HG03025 (cell line): ENCODE data around the gene WHAMM.
"Not testable (repeated sequence)": the region's sequence is repeated elsewhere in the genome, so short reads cannot be mapped to it uniquely, and the experiment has no call there.

Source experiments
- ATAC-seq: cut with Tn5 transposase; IDR thresholded peaks from one replicate; pipeline ENCODE4 v1.9.1; 2021; ENCODE audit warnings: mild to moderate bottlenecking, moderate library complexity; ENCODE audit not compliant: unreplicated experiment, low FRiP score

WHAMM gene, protein sequence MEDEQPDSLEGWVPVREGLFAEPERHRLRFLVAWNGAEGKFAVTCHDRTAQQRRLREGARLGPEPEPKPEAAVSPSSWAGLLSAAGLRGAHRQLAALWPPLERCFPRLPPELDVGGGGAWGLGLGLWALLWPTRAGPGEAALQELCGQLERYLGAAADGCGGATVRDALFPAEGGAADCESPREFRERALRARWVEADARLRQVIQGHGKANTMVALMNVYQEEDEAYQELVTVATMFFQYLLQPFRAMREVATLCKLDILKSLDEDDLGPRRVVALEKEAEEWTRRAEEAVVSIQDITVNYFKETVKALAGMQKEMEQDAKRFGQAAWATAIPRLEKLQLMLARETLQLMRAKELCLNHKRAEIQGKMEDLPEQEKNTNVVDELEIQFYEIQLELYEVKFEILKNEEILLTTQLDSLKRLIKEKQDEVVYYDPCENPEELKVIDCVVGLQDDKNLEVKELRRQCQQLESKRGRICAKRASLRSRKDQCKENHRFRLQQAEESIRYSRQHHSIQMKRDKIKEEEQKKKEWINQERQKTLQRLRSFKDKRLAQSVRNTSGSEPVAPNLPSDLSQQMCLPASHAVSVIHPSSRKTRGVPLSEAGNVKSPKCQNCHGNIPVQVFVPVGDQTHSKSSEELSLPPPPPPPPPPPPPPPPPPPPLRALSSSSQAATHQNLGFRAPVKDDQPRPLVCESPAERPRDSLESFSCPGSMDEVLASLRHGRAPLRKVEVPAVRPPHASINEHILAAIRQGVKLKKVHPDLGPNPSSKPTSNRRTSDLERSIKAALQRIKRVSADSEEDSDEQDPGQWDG

DNA sequence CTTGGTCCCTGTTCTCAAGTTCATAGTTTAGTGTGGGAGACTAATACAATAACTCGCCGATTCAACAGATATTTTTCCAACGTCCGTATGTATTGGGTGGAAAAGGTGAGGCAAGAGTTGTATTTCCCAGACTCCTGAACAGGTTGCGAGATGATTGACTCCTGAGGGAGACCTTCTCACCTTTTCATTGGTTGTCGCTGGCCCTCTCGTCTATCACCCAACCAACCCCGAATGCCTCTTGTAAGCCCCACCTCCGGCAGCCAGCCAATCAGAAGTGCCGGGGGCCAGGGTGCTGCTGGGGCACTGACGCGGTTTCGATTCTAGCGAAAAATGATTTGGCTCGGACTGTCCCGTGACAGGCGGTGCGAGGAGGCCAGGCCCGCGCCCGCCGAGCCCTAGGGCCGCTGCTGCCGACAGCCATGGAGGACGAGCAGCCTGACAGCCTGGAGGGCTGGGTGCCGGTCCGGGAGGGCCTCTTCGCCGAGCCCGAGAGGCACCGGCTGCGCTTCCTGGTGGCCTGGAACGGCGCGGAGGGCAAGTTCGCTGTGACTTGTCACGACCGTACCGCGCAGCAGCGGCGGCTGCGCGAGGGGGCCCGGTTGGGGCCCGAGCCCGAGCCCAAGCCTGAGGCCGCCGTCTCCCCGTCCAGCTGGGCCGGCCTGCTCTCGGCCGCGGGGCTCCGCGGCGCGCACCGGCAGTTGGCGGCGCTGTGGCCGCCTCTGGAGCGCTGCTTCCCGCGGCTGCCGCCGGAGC lies at the start of gene WHAMM:
Gene WHAMM (plus strand): TSS at position 321 of the 753 bp plus-strand sequence. CDS start 99 bp downstream, at position 420.
- ATAC-seq = peak; percentile 88

DNA sequence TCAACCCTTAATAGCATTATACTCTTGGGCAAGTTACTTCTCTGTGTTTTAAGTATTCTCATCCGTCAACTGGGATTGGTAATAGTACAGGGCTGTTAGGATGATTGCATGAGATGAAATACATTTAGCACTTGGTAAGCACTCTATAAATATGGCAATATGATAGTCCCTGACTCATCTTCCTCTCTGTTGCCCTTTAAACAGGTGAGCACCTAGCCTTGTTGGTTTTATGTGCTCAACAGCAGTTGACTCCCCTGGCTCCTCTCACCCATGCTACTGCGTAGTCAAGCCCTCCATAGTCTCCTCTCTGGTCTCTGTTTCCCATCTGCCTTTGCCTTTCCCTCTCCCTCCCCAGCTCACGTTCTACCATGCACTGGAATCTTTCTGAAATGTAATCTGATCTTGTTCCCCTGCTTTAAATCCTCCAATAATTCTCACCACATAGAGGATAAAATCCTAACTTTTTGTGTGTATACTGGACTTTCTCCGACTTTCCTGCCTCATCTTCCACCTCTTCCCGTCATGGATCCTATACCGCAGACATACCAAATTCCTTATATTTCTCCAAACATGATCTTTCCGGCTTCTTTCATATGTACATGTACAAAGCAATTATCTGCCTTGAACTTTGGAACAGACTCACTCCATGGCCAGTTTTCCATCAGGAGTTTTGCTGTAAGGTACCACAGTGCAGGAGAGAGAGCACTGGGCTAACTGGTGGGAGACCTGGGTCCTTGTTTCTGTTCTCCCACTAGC lies 45.9 kb upstream of the WHAMM start:
- no peak for ATAC-seq

DNA sequence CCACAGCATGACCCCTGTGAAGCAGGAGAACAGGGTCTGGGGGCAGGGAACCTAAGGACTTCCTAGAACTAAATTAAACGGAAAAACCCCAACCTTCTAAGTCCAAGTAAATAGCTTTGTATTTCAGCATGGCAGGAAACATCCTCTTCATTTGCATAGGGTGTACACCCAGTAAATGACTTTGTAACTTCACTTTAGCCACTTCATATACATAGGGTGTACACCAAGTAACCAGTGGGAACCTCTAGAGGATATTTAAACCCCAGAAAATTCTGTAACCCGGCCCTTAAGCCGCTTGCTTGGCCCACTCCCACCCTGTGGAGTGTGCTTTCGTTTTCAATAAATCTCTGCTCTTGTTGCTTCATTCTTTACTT lies 45.3 kb upstream of the WHAMM start:
- ATAC-seq = no peak

DNA sequence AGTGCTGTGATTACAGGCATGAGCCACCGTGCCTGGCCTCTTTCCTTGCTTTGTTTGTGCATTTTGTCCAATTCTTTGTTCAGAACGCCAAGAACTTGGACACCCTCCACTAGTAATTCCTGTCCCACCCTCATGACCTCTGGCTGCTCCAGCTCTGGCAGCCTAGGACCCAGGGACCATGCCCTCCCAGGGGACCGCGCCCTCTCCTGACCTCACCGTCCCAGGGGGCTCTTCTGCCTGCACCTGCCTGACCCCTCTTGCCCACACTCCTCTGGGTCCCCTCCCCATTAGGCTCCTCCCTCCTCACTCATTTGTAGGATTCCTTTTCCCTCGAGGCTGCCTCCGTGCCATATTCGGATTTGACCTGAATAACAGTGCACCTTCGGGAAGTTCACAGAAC lies 44.7 kb upstream of the WHAMM start:
- ATAC-seq = no peak

DNA sequence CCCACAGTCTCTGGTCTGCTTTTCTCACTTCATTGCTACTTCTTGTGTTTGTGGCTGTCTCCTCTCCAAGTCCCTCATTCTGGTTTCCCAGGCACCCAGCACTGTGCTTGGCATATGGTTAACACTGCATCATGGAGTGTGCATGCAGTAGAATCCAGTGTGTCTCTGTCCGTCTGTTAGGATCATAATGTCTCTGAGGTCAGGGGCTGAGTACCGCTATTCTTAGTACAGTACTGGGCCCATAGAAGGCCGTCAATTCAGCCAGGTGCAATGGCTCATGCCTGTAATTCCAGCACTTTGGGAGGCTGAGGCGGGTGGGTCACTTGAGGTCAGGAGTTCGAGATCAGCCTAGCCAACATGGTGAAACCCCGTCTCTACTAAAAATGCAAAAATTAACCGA lies 43.2 kb upstream of the WHAMM start:
- not testable (repeated sequence) for ATAC-seq

DNA sequence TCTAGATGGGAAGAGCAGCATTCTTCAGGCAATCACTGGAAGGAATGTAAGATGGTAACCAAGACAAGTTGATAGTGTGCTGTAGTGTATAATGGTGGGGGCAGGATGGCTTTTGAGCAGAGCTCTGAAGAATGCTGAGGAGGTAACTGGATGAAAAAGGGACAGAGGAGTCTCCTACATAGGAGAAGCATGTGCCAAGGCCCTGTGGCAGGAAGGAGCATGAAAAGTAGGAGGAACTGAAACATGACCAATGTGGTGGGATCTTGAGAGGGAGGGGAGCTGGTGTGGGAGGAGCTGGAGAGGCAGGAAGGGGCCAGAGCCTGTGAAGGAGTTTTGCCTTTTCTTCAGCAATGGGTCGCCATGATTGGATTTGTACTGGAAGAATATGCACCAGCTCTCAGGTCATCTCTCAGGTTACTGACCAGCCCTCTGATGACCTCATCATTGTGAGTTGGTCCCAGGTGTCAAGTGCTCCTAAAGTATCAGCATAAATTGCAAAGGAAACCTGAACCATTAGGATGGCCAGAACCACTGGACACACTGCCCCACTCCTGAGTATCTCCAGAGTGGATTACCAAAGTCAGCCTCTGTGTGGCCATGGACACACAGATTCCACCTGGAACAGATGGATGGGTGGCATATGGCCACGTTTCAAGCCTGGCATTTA lies 42.1 kb upstream of the WHAMM start:
- no peak for ATAC-seq

DNA sequence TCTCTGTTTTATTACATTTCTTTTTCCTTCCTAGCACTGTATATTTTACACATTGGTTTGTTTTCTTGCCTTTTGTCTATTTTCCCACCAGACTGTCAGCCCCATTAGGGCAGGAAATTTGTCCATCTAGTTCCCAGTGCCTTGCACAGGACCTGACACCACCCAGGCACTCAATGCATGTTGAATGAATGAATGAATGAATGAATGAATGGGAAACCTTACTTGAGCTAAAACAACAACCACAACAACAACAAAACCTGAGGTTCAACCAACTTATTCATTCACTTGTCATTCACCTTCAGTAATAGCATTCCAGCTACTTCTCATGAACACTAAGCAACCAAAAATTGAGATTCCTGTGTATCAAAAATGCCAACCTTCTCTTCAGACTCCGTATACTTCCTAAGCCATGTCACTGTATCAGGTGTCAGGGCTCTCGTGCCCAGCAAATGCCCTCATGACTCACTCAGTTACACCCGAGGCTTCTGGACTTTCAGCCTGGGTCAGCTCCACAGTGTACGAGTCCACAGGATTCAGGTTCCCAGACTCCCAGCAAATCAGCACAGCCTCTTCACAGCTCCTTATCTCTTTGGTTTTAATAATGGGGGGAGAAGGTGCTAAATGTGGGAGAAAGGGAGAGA lies 40.9 kb upstream of the WHAMM start:
- no peak for ATAC-seq

DNA sequence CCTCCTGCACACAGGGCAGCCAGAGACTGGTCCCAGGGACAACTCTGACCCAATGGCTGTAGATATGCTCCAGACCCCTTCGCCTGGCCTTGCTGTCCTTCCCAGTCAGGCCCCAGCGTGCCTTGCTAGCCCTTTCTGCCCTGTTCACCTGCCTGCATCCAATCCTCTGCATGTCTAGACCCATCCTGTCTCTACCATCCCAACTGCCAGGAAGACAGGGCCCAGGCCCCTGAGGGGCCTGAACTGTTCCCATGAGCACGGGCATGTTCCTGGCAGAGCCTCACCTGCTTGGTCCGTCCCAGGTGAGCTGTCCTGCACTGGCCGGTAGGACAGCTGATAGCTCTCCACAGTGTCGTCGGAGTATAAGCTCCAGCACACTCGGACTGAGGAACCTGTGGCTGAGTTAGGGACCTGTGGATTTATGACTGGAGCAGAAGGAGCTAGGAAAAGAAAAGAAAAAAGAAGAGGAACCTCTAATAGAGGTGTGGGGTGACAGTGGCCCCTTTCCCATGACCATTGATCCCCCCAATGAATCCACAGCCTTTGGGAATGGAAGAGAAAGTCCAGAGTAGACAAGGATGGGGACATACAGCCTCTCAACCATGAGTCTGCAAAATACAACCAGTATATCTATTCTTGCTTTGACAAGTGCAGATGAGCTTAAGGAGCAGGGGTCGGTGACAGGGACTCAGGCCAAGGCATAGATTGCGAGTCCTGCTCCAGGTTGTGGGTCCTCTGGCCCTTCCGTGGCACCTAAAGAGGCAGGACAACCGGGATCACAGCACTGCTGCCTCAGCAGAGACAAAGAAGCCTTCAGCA lies 37.4 kb upstream of the WHAMM start:
- ATAC-seq = no peak

DNA sequence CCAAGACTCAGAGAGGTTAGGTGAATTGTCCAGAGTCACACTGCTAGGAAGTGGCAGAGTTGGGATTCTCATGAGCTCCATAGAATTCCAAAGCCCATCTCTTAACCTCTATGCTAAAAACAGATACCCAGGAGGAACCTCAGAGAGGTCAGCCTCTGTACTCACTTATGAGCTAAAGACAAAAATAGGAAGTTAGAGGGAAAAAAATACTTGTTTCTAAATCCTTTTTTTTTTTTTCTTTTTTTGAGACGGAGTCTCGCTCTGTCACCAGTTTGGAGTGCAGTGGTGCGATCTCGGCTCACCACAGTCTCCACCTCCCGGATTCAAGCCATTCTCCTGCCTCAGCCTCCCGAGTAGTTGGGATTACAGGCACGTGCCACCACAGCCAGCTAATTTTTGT lies 34.9 kb upstream of the WHAMM start:
- ATAC-seq = no peak

DNA sequence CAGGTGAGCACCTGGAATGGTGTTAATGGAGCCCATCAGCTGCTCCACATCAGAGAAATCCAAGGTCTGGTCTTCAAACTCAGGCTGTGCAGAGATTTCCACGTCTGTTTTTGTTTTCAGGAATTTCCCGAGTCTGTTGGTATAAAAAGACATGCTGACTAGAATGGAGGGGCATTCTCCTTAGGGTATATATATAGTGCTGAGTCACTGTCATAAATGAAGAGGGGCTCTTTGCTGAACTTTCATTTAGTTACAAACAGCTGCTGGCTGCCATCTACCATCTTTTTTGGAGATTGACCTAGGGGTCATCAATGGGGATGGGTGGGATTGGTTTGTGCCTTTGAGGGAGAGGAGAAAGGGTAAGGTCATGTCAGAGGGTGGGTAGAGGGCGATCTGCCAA lies 30.7 kb upstream of the WHAMM start:
- no peak for ATAC-seq

DNA sequence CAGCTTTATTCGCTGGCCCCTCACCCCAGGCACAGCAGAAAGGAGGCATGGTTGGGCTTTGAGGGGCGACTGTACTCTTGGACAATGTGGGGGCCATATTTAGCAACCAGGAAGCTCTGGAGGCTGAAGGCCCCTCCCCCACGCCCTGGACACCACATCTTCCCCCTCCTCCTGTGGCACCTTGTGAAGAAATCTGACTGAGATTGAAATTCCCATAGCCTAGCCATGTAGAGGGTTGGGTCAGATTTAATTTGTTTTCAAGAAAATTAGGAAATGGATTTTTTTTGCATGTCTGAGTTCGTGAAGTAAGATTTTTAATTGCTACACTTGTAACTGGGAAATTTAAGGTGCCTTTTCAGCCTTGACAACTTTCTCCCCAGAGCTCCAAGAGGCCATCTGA lies 28.1 kb upstream of the WHAMM start:
- ATAC-seq = no peak

DNA sequence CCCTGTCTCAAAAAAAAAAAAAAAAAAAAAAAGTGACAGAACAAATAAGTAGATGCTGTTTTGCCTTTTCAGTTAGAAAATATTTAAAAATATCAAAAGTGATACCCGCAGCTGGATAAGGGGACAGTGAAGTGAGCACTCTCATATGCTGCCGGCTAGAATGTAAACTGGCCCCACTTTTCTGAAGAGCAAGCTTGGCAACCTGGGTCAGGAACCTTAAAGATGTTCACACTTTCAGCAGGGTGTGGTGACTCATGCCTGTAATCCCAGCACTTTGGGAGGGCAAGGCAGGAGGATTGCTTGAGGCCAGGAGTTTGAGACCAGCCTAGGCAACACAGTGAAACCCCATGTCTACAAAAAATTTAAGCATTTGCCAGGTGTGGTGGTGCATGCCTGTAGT lies 20.9 kb upstream of the WHAMM start:
- no peak for ATAC-seq

DNA sequence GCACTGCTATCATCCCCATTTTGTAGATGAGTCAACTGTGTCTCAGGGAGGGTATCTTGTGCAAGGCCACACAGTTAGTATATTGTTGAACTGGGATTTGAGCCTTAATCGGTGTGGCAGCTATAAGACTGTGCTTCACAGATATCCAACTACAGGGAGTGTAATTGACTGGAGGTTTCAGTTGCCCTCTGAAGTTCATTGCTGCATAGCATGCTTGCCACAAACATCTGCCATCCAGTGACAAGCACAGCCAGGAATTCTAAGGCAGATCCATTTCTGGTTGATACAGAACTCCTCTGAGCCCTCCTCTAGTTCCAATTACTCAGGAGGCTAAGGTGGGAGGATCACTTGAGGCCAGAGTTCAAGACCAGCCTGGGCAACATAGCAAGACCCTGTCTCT lies 19.9 kb upstream of the WHAMM start:
- no peak for ATAC-seq

DNA sequence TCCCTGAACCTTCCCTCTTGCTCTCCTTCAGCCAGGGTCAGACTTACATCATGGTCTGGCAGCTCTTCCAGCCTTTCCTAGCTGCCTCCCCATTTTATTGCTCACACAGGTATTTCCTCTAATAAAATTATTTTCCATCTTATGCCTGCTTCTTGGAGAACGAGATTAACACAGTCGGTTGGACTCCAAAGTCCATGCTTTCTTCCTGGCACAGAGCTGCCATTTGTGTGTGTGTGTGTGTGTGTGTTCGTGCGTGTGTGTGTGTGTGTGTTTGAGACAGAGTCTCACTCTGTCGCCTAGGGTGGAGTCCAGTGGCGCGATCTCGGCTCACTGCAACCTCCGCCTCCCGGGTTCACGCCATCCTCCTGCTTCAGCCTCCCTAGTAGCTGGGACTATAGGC lies 19.1 kb upstream of the WHAMM start:
- no peak for ATAC-seq

DNA sequence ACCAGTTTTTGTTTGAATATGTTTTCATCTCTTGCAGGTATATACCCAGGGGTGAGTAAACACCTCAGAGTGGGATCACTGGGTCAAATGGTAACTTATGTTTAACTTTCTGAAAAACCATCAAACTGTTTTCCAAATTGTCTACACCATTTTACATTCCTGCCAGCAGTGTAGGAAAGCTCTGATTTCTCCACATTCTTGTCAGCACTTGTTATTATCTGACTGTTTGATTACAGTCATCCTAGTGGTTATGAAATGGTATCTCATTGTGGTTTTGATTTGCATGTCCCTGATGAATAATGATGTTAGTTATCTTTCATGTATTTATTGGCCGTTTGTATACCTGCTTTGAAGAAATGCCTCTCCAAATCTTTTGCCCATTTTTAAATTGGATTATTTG lies 17.4 kb upstream of the WHAMM start:
- ATAC-seq = no peak

DNA sequence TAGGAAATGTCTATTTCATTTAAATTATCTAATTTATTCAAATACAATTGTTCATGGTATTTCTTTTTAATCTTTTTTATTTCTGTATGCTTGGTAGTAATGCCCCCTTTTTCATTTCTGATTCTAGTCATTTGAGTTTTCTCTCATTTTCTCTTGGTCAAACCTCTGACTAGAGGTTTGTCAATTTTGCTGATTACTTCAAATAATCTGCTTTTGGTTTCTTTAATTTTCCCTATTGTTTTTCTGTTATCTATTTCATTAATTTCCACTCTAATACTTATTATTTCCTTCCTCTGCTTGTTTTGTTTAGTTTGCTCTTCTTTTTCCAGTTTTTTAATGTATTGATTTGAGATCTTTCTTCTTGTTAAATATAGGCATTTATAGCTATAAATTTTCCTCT lies 15.7 kb upstream of the WHAMM start:
- ATAC-seq = no peak

DNA sequence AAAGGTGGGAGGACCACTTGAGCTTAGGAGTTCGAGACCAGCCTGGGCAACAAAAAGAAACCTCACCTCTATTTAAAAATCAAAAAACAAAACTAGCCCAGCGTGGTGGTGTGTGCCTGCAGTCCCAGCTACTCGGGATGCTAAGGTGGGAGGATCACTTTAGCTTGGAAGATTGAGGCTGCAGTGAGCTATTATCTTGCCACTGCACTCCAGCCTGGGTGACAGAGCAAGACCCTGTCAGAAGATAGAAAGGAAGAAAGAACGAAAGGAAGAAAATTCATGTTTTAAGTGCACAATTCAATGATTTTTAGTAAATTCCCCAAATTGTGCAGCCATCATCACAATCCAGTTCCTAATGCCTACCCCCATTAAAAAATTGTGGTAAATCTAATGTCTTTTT lies 11.3 kb upstream of the WHAMM start:
- ATAC-seq = no peak

DNA sequence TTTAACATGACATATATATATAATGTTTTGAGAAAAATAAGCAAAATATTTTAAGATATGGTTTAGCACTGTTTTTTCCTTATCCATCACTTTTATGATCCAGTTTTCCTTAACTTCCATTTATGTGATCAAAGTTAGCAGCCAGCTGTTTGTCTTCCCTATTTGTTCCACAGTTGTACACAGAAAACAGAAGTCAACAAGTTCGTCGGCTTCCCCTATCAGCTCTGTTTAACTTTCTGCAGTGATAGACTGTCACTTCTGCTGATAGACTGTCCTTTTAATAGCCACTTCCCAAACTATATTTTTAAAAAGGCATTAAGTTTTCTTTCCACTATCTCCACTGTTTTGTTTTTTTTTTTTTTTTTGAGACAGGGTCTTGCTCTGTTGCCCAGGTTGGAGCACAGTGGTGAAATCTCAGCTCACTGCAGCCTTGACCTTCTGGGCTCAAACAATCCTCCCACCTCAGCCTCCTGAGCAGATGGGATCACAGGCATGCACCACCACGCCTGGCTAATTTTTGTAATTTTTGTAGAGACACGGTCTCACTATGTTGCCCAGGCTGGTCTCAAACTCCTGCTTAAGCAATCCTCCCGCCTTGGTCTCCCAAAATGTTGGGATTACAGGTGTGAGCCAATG lies 10.8 kb upstream of the WHAMM start:
- ATAC-seq = no peak
